Hepatocyte (in vitro differentiated cells): ENCODE measurements around the gene BPI. TPM values are rescaled to one million over a fixed set of nuclear protein-coding genes. Genes with fewer than 3 reads are reported as not detected.

ENCODE experiments used
- DNase-seq: peaks from one replicate; pipeline ENCODE4 v3.0.0-alpha.2; 2016; ENCODE audit warnings: low spot score
- H2AFZ ChIP-seq: fragments of 200-600 bp; sonication (generic); 2 replicates; pipeline ENCODE4 v1.6.0; 2016; ENCODE audit warnings: antibody characterized with exemption, mild to moderate bottlenecking
- H3K27ac ChIP-seq: fragments of 200-600 bp; sonication (generic); 2 replicates; pipeline ENCODE4 v1.5.1; 2016; ENCODE audit warnings: mild to moderate bottlenecking
- H3K27me3 ChIP-seq: fragments of 200-600 bp; sonication (generic); 2 replicates; pipeline ENCODE4 v1.6.1; 2016
- H3K36me3 ChIP-seq: fragments of 200-600 bp; sonication (generic); replicated peaks from 2 replicates; pipeline ENCODE4 v1.5.1; 2016; ENCODE audit warnings: low read depth; ENCODE audit not compliant: insufficient read depth
- H3K4me1 ChIP-seq: fragments of 200-600 bp; sonication (generic); 2 replicates; pipeline ENCODE4 v1.5.1; 2016; ENCODE audit warnings: mild to moderate bottlenecking, moderate library complexity; ENCODE audit not compliant: insufficient read depth
- H3K4me2 ChIP-seq: fragments of 200-600 bp; sonication (generic); 2 replicates; pipeline ENCODE4 v1.6.0; 2016
- H3K4me3 ChIP-seq: fragments of 200-600 bp; sonication (generic); 2 replicates; pipeline ENCODE4 v1.5.1; 2016; ENCODE audit warnings: mild to moderate bottlenecking
- H3K79me2 ChIP-seq: fragments of 200-600 bp; sonication (generic); 2 replicates; pipeline ENCODE4 v1.6.0; 2017; ENCODE audit warnings: mild to moderate bottlenecking
- H3K9me2 ChIP-seq: fragments of 200-600 bp; sonication (generic); replicated peaks from 2 replicates; pipeline ENCODE4 v1.6.0; 2017; ENCODE audit warnings: mild to moderate bottlenecking; ENCODE audit not compliant: insufficient read depth
- H3K9me3 ChIP-seq: fragments of 200-600 bp; sonication (generic); 2 replicates; pipeline ENCODE4 v1.5.1; 2016; ENCODE audit warnings: low read depth, mild to moderate bottlenecking
- H4K20me1 ChIP-seq: fragments of 200-600 bp; sonication (generic); 2 replicates; pipeline ENCODE4 v1.6.0; 2016; ENCODE audit warnings: mild to moderate bottlenecking; ENCODE audit not compliant: insufficient read depth, poor library complexity, severe bottlenecking
- CTCF ChIP-seq: fragments of 200-600 bp; sonication (generic); IDR thresholded peaks from 2 replicates; pipeline ENCODE4 v1.5.1; 2016; ENCODE audit warnings: antibody characterized with exemption, mild to moderate bottlenecking; ENCODE audit not compliant: poor library complexity
- EZH2 ChIP-seq: fragments of 200-600 bp; sonication (generic); IDR thresholded peaks from 2 replicates; pipeline ENCODE4 v1.6.1; 2016; ENCODE audit warnings: antibody characterized with exemption, mild to moderate bottlenecking, borderline replicate concordance
- EZH2phosphoT487 ChIP-seq: fragments of 200-600 bp; sonication (generic); IDR thresholded peaks from one replicate; pipeline ENCODE4 v1.6.1; 2018; ENCODE audit warnings: antibody characterized with exemption, mild to moderate bottlenecking, low read depth, moderate library complexity; ENCODE audit not compliant: unreplicated experiment, severe bottlenecking
- WGBS: methylation state at CpG from one replicate; pipeline ENCODE4 v1.1.6; 2016; ENCODE audit warnings: low lambda C conversion rate; ENCODE audit errors: missing lambda C conversion rate; 5-methylcytosine and 5-hydroxymethylcytosine counted together
- polyA plus RNA-seq: library from polyadenylated mRNA; unstranded; fragments of >200 nt; fragmentation: Nextera tagmentation; extraction: Ambion mirVana; gene quantifications from 2 replicates; pipeline ENCODE4 v1.2.1, GENCODE V29; 2016
- total RNA-seq: library from RNA; depleted of rRNA; stranded (reverse); fragments of >200 nt; gene quantifications from 2 replicates; pipeline ENCODE4 v1.2.3, GENCODE V29; 2014

BPI gene
- total and polyA plus RNA-seq, 2 experiments from 2014 or later: 0.63 to 0.66 TPM

GRCh38 chr20:38290829-38291814 lies 12.8 kb upstream of the BPI start:
- H4K20me1 ChIP-seq: no peaks in the 10 kb centered on the region
- TF ChIP-seq EZH2: no peak
- TF ChIP-seq CTCF: peak; percentile 44
- TF ChIP-seq EZH2phosphoT487: no peak
- no peaks in the 10 kb centered on the region for H3K27me3 ChIP-seq
- peak; percentile 59 for DNase-seq
- WGBS: 51% methylated on average over 21 of the region's 21 CpGs
- H3K9me2 ChIP-seq: no peaks in the 10 kb centered on the region
- no peaks in the 10 kb centered on the region for H3K36me3 ChIP-seq
- no peaks in the 10 kb centered on the region for H3K9me3 ChIP-seq
- peak overlapping the region; percentile 55 for H2AFZ ChIP-seq
- H3K79me2 ChIP-seq: no peaks in the 10 kb centered on the region
- H3K4me2 ChIP-seq: peak overlapping the region; percentile 64
- H3K27ac ChIP-seq: no peak overlapping the region
- H3K4me1 ChIP-seq: peaks cover 7% of the 10 kb centered on the region
- H3K4me3 ChIP-seq: no peak overlapping the region

GRCh38 chr20:38291966-38292365 lies 12.0 kb upstream of the BPI start:
- Histone ChIP-seq H3K79me2 (no peaks in the 10 kb centered on the region), H3K9me2 (no peaks in the 10 kb centered on the region), H2AFZ (no peak overlapping the region), H3K9me3 (no peaks in the 10 kb centered on the region), H4K20me1 (no peaks in the 10 kb centered on the region), H3K36me3 (no peaks in the 10 kb centered on the region), H3K4me2 (no peak overlapping the region), H3K27me3 (no peaks in the 10 kb centered on the region), H3K27ac (no peak overlapping the region), H3K4me1 (peaks cover 7% of the 10 kb centered on the region), H3K4me3 (no peak overlapping the region)
- no peak for TF ChIP-seq EZH2phosphoT487
- TF ChIP-seq EZH2: no peak
- no peak for TF ChIP-seq CTCF
- 76% methylated on average over 3 of the region's 3 CpGs for WGBS
- DNase-seq: no peak

GRCh38 chr20:38293491-38294065 lies 10.4 kb upstream of the BPI start:
- H3K4me2 ChIP-seq: no peak overlapping the region
- H4K20me1 ChIP-seq: no peaks in the 10 kb centered on the region
- 62% methylated on average over 7 of the region's 7 CpGs for WGBS
- no peaks in the 10 kb centered on the region for H3K79me2 ChIP-seq
- no peaks in the 10 kb centered on the region for H3K36me3 ChIP-seq
- no peaks in the 10 kb centered on the region for H3K9me2 ChIP-seq
- no peak overlapping the region for H3K4me3 ChIP-seq
- no peak for DNase-seq
- no peak overlapping the region for H2AFZ ChIP-seq
- TF ChIP-seq EZH2phosphoT487: no peak
- no peak for TF ChIP-seq CTCF
- no peak for TF ChIP-seq EZH2
- H3K27ac ChIP-seq: no peak overlapping the region
- H3K27me3 ChIP-seq: no peaks in the 10 kb centered on the region
- peaks cover 7% of the 10 kb centered on the region for H3K4me1 ChIP-seq
- no peaks in the 10 kb centered on the region for H3K9me3 ChIP-seq
